HL-60 (cell line): ENCODE measurements around the gene SRD5A3.

ENCODE experiments used
- CTCF ChIP-seq: IDR thresholded peaks from one replicate; pipeline ENCODE4 v1.5.1; 2011; ENCODE audit warnings: low read length, control low read depth, inconsistent platforms; ENCODE audit not compliant: insufficient read depth
- GABPA ChIP-seq: IDR thresholded peaks from 2 replicates; pipeline ENCODE4 v1.6.1; 2012; ENCODE audit warnings: low read depth
- REST ChIP-seq: IDR thresholded peaks from 2 replicates; pipeline ENCODE4 v1.6.1; 2012; ENCODE audit warnings: low read depth; ENCODE audit not compliant: insufficient replicate concordance

GRCh38 chr4:55323375-55323774 lies 22.7 kb upstream of the SRD5A3 start:
- TF ChIP-seq CTCF (no peak), REST (no peak), GABPA (no peak)
